Measurements from ENCODE around the gene CYCS. TPM values are rescaled to one million over a fixed set of nuclear protein-coding genes. Genes with fewer than 3 reads are reported as not detected.
"Not testable (repeated sequence)": the region's sequence is repeated elsewhere in the genome, so short reads cannot be mapped to it uniquely, and the experiment has no call there.

CYCS gene
- total and polyA plus RNA-seq, 9 donors, result 89.7 to 156 (median 148) TPM

DNA sequence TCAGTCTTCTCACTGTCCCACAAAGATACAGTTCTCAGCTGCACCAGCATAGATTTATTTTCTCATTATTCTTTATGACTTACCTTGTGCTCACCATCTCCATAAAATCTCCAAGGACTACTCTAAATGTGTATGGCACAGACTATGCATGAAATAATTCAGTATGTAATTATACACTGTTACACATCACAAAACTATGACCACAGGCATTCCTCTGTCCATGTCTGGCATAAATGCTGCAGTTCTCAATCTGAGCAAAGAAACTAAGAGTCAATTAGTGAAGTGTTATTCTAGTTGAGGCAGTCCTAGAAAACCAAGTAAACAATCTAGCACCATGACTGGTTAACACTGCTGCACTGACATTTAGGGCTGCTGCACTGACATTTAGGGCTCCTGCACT lies 2.7 kb downstream of the CYCS start:
- Histone ChIP-seq H3K27me3 (ENCODE audit: control insufficient read depth, insufficient read depth, low read length) (no peaks in the 10 kb centered on the region), H3K9me3 (replicated peaks; ENCODE audit: control insufficient read depth, low read depth, low read length) (no peaks in the 10 kb centered on the region), H3K36me3 (ENCODE audit: control insufficient read depth, insufficient read depth, low read length) (peaks cover 24% of the 10 kb centered on the region), H3K4me1 (ENCODE audit: control insufficient read depth, insufficient read depth, low read length) (peaks cover 8% of the 10 kb centered on the region), H3K27ac (ENCODE audit: low read length) (no peak overlapping the region), H3K4me3 (ENCODE audit: low read length) (no peak overlapping the region)
- DNase-seq, result no peak

DNA sequence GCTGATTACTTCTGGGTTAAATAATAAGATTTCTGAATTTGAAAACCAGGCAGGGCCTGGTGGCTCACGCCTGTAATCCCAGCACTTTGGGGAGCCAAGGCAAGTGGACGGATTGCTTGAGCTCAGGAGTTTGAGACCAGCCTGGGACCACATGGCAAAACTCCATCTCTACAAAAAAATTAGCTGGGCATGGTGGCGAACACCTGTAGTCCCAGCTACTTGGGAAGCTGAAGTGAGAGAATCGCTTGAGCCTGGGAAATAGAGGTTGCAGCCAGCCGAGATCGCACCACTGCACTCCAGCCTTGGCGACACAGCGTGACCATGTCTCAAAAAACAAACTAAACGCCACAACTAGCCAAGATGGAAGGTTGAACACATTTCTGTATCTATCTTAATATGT lies 3.5 kb downstream of the CYCS start:
- 97% methylated on average over 4 of the region's 9 CpGs for WGBS (ENCODE audit: insufficient coverage)
- H3K9me3 ChIP-seq (replicated peaks; ENCODE audit: control insufficient read depth, low read depth, low read length), result no peaks in the 10 kb centered on the region
- H3K27ac ChIP-seq (ENCODE audit: low read length), result no peak overlapping the region
- H3K27me3 ChIP-seq (ENCODE audit: control insufficient read depth, insufficient read depth, low read length), result no peaks in the 10 kb centered on the region
- no peak for DNase-seq
- H3K36me3 ChIP-seq (ENCODE audit: control insufficient read depth, insufficient read depth, low read length), result peaks cover 24% of the 10 kb centered on the region
- H3K4me1 ChIP-seq (ENCODE audit: control insufficient read depth, insufficient read depth, low read length), result peaks cover 8% of the 10 kb centered on the region
- no peak overlapping the region for H3K4me3 ChIP-seq (ENCODE audit: low read length)

- DNase-seq, result no peak
- Histone ChIP-seq H3K36me3 (ENCODE audit: control insufficient read depth, insufficient read depth, low read length) (peaks cover 24% of the 10 kb centered on the region), H3K27me3 (ENCODE audit: control insufficient read depth, insufficient read depth, low read length) (no peaks in the 10 kb centered on the region), H3K4me1 (ENCODE audit: control insufficient read depth, insufficient read depth, low read length) (peaks cover 2% of the 10 kb centered on the region), H3K4me3 (ENCODE audit: low read length) (no peak overlapping the region), H3K9me3 (replicated peaks; ENCODE audit: control insufficient read depth, low read depth, low read length) (no peaks in the 10 kb centered on the region), H3K27ac (ENCODE audit: low read length) (no peak overlapping the region)
- 80% methylated on average over 1 of the region's 8 CpGs for WGBS (ENCODE audit: insufficient coverage)
These were observed 6.0 kb downstream of the CYCS start for GRCh38 chr7:25119102-25119501.

DNA sequence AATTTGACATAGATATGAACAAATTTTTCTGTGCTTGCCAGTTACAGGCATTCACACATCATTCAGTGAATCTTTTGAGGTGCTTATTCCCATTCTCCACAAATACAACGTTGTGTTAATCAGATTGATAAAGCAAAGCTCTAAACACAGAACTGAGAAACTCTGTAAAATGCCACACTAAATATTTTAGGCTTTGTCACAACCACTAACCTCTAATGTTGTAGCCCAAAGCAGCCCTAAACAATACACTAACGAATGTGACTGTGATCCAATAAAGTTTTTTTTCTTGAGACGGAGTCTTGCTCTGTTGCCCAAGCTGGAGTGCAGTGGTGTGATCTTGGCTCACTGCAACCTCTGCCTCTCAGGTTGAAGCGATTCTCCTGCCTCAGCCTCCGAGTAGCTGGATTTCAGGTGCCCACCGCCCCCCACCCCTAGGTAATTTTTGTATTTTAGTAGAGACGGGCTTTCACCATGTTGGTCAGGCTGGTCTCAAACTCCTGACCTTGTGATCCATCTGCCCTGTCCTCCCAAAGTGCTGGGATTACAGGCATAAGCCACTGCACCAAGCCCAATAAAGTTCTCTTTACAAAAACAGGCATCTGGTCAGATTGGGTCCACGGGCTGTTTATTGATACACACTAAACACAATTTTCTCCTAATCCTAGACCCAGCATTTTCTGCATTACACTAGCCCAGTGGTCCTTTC lies 6.9 kb downstream of the CYCS start:
- Histone ChIP-seq H3K4me1 (ENCODE audit: control insufficient read depth, insufficient read depth, low read length) (no peaks in the 10 kb centered on the region), H3K36me3 (ENCODE audit: control insufficient read depth, insufficient read depth, low read length) (peaks cover 24% of the 10 kb centered on the region), H3K27ac (ENCODE audit: low read length) (no peak overlapping the region), H3K9me3 (replicated peaks; ENCODE audit: control insufficient read depth, low read depth, low read length) (no peaks in the 10 kb centered on the region), H3K27me3 (ENCODE audit: control insufficient read depth, insufficient read depth, low read length) (no peaks in the 10 kb centered on the region), H3K4me3 (ENCODE audit: low read length) (no peak overlapping the region)
- DNase-seq, result no peak
- WGBS (ENCODE audit: insufficient coverage), result 87% methylated on average over 4 of the region's 8 CpGs

DNA sequence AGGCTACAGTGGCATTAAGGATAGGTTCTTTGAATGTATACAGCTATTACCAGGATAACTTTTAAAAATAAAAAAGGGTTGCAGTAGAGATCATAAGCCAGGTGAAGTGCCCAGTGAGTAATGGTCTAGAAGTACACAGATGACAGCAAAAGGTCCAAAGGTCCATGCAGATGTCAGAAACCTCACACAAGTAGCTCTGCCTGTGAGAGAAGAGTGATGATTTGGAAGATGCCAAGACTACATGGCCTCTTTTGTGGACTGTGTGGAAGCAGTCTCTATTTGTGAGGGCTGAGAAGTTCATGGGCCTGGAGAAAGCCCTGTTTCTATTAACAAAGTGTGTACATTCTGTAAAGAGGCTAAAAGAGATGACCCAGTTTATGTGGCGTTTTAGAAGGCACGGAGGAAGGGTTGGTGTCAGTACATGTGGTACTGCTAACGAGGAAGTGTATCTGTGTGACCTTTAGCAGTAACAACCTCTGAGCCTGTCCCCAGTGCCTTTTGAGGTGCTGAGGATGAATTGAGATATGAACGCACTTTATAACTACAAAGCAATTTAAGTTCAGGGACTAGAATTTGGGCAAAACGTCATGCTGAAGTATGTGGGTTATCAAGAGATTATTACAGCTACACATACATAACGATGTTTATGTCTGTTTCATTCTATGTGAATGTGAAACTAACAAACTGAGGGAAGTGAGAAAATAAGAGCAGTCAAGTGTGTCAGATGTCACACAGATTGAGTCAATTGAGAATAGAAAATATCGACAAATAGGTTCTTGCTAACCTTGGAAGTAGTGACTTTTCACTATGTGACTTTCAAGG lies 7.6 kb downstream of the CYCS start:
- peaks cover 22% of the 10 kb centered on the region for H3K36me3 ChIP-seq (ENCODE audit: control insufficient read depth, insufficient read depth, low read length)
- no peaks in the 10 kb centered on the region for H3K9me3 ChIP-seq (replicated peaks; ENCODE audit: control insufficient read depth, low read depth, low read length)
- DNase-seq, result no peak
- no peaks in the 10 kb centered on the region for H3K4me1 ChIP-seq (ENCODE audit: control insufficient read depth, insufficient read depth, low read length)
- 60% methylated on average over 1 of the region's 7 CpGs for WGBS (ENCODE audit: insufficient coverage)
- no peaks in the 10 kb centered on the region for H3K27me3 ChIP-seq (ENCODE audit: control insufficient read depth, insufficient read depth, low read length)
- H3K4me3 ChIP-seq (ENCODE audit: low read length), result no peak overlapping the region
- no peak overlapping the region for H3K27ac ChIP-seq (ENCODE audit: low read length)

GRCh38 chr7:25116621-25117020 lies 8.4 kb downstream of the CYCS start:
- 80% methylated on average over 5 of the region's 5 CpGs for WGBS (ENCODE audit: insufficient coverage)
- Histone ChIP-seq H3K4me1 (ENCODE audit: control insufficient read depth, insufficient read depth, low read length) (no peaks in the 10 kb centered on the region), H3K4me3 (ENCODE audit: low read length) (no peak overlapping the region), H3K27me3 (ENCODE audit: control insufficient read depth, insufficient read depth, low read length) (no peaks in the 10 kb centered on the region), H3K36me3 (ENCODE audit: control insufficient read depth, insufficient read depth, low read length) (peaks cover 18% of the 10 kb centered on the region), H3K9me3 (replicated peaks; ENCODE audit: control insufficient read depth, low read depth, low read length) (no peaks in the 10 kb centered on the region), H3K27ac (ENCODE audit: low read length) (no peak overlapping the region)
- no peak for DNase-seq

DNA sequence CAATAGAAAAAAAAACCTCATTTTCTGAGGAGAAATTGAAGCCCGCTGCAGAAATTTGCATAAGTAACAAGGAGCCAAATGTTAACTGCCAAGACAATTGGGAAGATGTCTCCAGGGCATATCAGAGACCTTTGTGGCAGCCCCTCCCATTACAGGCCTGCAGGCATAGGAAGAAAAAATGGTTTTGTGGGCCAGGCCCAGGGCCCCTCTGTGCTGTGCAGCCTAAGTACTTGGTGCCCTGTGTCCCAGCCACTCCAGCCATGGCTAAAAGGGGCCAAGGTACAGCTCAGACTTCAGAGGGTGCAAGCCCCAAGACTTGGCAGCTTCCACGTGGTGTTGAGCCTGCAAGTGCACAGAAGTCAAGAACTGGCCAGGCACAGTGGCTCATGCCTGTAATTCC lies 14.5 kb downstream of the CYCS start:
- H3K9me3 ChIP-seq (replicated peaks; ENCODE audit: control insufficient read depth, low read depth, low read length); DNase-seq; H3K27ac ChIP-seq (ENCODE audit: low read length); H3K27me3 ChIP-seq (ENCODE audit: control insufficient read depth, insufficient read depth, low read length); H3K36me3 ChIP-seq (ENCODE audit: control insufficient read depth, insufficient read depth, low read length); H3K4me1 ChIP-seq (ENCODE audit: control insufficient read depth, insufficient read depth, low read length); H3K4me3 ChIP-seq (ENCODE audit: low read length): not testable (repeated sequence)
- WGBS (ENCODE audit: insufficient coverage), result 87% methylated on average over 2 of the region's 2 CpGs

GRCh38 chr7:25109276-25109675 lies 15.8 kb downstream of the CYCS start:
- Histone ChIP-seq H3K4me1 (ENCODE audit: control insufficient read depth, insufficient read depth, low read length) (no peaks in the 10 kb centered on the region), H3K4me3 (ENCODE audit: low read length) (no peak overlapping the region), H3K9me3 (replicated peaks; ENCODE audit: control insufficient read depth, low read depth, low read length) (no peaks in the 10 kb centered on the region), H3K27ac (ENCODE audit: low read length) (no peak overlapping the region), H3K27me3 (ENCODE audit: control insufficient read depth, insufficient read depth, low read length) (no peaks in the 10 kb centered on the region), H3K36me3 (ENCODE audit: control insufficient read depth, insufficient read depth, low read length) (no peaks in the 10 kb centered on the region)
- peak; percentile 77 for DNase-seq
- WGBS (ENCODE audit: insufficient coverage), result no CpG with 5 or more reads among the region's 3 CpGs

DNA sequence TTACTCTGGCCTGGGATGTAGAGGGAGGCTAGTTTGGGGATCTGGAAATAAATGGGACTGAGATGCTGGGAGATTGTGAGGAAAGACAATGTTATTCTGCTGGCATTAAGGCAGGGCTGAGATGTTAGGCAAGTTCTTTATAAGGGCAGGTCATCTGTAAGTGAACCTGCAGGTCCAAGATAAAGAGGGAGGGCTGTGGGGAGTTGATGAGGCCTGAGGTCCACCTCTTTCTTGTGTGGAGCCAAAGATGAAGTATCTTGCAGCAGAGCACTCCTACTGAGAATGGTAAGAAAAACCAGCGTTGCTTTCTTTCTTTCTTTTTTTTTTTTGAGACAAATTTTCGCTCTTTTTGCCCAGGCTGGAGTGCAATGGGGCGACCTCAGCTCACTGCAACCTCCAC lies 19.1 kb downstream of the CYCS start:
- no peaks in the 10 kb centered on the region for H3K36me3 ChIP-seq (ENCODE audit: control insufficient read depth, insufficient read depth, low read length)
- no peaks in the 10 kb centered on the region for H3K9me3 ChIP-seq (replicated peaks; ENCODE audit: control insufficient read depth, low read depth, low read length)
- no peak for DNase-seq
- H3K27me3 ChIP-seq (ENCODE audit: control insufficient read depth, insufficient read depth, low read length), result no peaks in the 10 kb centered on the region
- H3K27ac ChIP-seq (ENCODE audit: low read length), result no peak overlapping the region
- WGBS (ENCODE audit: insufficient coverage), result 83% methylated on average over 1 of the region's 3 CpGs
- H3K4me1 ChIP-seq (ENCODE audit: control insufficient read depth, insufficient read depth, low read length), result no peaks in the 10 kb centered on the region
- H3K4me3 ChIP-seq (ENCODE audit: low read length), result no peak overlapping the region

DNA sequence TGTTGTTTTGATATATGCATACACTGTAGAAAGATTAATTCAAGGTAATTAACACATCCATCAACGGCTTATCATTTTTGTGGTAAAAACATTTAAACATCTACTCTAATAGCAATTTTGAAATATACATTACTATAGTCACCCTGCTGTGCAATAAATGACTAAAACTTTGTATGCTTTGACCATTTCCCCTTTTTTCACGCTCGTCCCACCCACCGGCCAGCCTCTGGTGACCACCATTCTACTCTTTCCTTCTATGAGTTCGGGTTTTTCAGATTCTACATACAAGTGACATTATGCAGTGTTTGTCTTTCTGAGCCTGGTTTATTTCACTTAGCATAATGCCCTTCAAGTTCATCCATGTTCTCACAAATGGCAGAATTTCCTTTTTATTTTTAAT lies 21.3 kb downstream of the CYCS start:
- Histone ChIP-seq H3K36me3 (ENCODE audit: control insufficient read depth, insufficient read depth, low read length) (no peaks in the 10 kb centered on the region), H3K4me3 (ENCODE audit: low read length) (no peak overlapping the region), H3K27ac (ENCODE audit: low read length) (no peak overlapping the region), H3K4me1 (ENCODE audit: control insufficient read depth, insufficient read depth, low read length) (no peaks in the 10 kb centered on the region), H3K9me3 (replicated peaks; ENCODE audit: control insufficient read depth, low read depth, low read length) (no peaks in the 10 kb centered on the region), H3K27me3 (ENCODE audit: control insufficient read depth, insufficient read depth, low read length) (no peaks in the 10 kb centered on the region)
- 95% methylated on average over 5 of the region's 5 CpGs for WGBS (ENCODE audit: insufficient coverage)
- no peak for DNase-seq

Measured in muscle of leg (tissue), 11 donors.